SKM-1 (cell line): ENCODE data around the gene LTBP1.
"Not testable (repeated sequence)": the region's sequence is repeated elsewhere in the genome, so short reads cannot be mapped to it uniquely, and the experiment has no call there.

ENCODE experiments used
- DNase-seq: peaks from one replicate; lab custom pipeline; 2025; ENCODE audit not compliant: unreplicated experiment; lab: John Stamatoyannopoulos, UW

Gene LTBP1

GRCh38 chr2:33215983-33216382 is 269.2 kb downstream of the LTBP1 start:
- no peak for DNase-seq

DNA sequence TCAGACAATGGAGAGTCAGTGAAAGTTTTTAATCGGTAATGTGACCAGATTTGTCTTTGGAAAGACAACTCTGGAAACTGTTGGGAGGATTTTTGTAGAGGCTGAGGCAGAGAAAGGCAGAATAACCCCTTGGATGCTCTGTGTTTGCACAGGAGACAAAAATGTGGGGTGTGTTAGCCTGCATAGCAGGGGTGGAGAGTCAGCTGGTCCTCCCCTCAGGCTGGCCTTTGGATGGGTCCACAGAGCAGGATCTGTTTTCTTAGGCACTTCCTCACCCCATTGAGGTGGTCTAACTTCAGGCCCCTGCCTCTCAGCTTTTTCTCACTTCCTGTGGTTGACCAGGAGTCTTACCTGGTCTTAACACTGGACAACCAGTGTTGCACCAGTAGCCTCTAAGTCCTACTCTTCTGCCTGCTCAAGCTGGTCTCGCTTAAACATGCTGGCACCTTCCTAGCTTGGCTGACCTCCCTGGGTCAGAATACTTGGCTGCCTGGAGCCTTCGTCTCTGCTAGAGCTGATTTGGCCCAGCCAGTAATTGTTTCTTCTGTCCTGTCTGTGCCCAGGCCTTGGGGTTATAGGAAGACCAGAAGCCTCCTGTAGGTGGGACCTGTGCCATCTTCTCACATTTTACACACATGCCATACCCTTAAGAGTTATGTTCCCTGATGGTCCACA is 269.9 kb downstream of the LTBP1 start:
- DNase-seq, result no peak

DNA sequence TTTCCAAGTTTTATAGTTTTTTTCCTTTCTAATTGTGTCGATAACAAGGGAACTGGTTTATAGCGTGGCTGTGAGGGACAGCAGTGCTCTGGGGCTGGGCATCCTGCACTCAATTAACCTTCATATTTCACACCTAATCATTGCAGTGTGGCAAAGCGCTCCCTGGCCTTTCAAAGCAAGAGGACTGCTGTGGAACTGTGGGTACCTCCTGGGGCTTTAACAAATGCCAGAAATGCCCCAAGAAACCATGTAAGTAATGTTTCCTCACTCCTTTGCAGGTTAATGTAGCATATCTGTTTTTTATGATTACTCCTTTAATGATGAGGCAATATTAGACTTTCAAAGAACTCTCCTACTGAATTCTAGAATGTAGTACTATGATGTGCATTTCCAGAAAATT is 270.7 kb downstream of the LTBP1 start:
- DNase-seq, result no peak

DNA sequence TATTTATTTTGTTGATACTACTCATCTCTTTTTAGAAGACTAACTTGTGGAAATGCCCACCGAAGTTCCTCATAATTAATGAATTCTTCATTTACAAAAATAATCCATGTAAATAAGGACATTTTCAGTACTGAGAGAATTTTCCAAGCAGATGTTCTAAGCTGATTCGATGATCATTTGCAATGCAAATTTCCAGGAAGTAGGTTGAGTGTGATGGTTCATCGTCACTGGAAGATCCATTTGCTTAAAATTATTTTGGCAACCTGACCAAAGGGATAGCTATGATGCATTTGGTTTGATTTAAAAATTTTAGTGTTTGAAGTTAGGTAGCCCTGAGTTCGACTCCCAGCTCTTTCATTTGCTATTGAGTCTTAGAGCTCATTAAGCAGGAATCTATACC is 272.4 kb downstream of the LTBP1 start:
- DNase-seq, result no peak

DNA sequence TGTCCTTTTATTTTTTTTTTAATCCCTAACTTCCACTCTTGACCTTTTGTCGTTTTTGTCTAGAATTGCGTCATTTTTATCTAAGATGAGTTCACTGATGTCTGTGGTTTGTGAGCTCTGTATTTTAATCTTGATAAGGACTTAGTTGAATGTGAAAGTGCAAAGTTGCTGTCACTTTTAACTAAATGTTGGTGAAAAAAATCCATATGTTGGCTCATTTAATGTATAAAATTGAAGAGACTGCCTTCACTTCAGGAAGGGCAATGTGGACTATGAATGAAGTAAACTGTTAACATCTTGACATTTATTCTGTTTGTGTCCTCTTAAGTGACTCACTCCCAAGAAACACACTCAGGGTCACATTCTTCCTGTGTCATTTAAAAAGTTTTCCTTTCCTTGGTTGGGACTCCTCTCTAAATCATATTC is 273.1 kb downstream of the LTBP1 start:
- no peak for DNase-seq

GRCh38 chr2:33220533-33220932 is 273.8 kb downstream of the LTBP1 start:
- DNase-seq, result no peak

DNA sequence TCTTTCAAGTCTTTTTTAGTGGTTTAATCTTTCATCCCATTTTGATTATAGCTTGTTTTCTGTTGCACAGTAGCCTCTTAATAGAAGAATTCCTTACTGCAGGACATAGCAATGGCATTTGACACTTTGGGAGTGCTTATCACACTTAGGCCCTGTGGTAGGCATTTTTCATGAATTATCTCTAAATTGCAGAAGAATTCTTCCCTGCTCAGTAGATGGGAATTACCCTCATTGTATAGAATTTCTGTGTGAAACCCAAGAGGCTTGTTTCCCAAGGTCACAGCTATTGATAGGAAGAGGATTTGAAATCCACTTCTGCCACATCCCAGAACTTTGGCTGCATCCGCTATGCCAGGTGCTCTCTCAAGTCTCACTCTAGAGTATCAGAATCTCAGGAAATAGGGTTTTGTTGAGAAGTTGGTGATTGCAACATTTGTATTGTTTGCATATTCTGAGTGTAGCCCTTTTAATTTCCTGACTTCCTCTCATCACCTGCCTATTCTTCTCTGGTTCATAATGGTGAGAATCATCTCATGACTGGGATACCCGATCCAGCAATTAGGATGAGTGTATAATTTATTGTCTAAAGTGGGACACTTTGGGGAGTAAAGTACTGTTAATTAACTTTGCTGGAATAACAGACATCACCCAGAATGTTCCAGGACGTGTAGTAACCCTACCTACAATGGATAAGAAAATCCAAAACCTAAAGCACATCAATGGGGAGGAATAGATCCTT is 274.5 kb downstream of the LTBP1 start:
- DNase-seq, result no peak

GRCh38 chr2:33222309-33222708 is 275.6 kb downstream of the LTBP1 start:
- DNase-seq, result no peak

DNA sequence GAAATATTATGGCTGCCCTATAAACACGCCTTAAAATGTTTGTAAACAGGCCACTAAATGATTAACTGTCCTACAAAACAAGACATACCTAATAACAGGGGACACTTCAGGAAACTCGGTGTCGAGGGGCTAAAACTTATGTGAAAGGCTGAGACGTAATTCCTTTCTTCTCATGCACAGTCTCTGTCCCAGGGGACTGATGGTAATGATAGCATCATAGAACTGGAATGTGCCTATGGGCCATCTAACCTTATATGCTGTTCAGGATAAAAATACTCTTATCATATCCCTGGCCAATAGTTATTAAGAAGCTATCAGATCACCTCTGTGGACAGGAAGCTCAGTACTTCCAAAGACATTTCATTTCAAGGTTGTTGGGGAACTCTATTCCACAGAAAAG is 277.1 kb downstream of the LTBP1 start:
- DNase-seq, result no peak

DNA sequence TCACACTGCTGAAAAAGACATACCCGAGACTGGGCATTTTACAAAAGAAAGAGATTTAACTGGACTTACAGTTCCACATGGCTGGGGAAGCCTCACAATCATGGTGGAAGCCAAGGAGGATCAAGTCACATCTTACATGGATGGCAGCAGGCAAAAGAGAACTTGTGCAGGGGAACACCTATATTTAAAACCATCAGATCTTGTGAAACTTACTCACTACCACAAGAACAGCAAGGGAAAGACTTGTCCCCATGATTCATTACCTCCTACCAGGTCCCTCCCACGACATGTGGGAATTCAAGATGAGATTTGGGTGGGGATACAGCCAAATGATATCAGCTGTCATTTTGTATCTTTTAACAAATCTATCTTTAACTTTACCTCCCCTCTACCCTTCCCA is 278.6 kb downstream of the LTBP1 start:
- DNase-seq, result no peak

- no peak for DNase-seq
Observed at GRCh38 chr2:33226546-33226945, 279.8 kb downstream of the LTBP1 start.

DNA sequence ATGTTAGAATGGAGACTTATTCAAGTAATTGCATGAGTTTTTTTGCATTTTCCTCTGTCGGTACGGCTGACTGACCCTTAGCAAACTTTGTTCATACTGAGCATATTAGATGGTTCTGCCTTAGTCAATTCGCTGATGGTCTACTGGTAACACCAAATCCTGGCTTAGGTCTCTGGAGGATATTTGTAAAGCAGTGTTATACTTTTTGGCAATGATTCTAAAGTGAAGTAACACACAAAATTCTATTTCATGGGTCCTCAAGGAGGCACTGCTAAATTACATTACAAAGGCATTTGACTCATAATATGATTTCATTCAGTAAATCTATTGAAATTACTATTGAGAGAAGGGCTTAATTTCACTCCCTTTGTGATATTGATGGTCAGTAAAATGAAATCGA is 282.9 kb downstream of the LTBP1 start:
- no peak for DNase-seq

DNA sequence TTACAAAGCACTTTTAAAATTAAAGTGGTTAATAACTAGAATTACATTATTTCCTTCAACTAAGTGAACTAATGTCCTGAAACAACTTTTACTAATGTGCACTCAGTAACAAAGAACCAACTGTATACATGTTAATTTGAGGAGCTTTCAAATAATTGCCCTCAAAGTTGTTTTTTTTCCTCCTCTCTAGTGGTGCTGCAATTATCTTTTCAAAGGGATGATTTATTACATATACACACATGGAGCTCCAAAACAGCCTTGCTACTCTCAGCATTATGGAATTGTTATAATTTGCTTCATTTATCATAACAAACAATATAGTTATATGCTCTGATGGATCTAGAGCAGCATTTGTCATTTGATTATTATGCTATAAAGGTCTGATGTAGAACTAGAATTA is 283.4 kb downstream of the LTBP1 start:
- DNase-seq, result no peak

DNA sequence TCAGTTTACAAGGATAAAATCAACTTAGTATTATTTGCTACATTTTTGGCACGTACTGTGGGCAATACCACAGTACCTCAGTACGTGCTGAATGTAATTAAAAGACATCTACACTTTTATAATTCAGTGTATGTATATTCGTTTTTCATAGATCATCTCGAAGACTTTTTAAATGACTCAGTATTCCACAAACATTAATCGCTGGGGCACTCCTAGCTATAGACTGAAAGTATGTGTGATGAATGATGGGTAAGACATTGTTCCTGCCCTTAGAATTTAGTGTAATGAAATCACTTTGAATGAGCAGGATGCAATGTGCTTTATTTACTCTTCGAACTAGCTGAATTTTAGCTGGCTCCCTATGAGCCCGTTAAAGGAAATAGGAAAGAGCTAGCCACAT is 284.1 kb downstream of the LTBP1 start:
- no peak for DNase-seq

DNA sequence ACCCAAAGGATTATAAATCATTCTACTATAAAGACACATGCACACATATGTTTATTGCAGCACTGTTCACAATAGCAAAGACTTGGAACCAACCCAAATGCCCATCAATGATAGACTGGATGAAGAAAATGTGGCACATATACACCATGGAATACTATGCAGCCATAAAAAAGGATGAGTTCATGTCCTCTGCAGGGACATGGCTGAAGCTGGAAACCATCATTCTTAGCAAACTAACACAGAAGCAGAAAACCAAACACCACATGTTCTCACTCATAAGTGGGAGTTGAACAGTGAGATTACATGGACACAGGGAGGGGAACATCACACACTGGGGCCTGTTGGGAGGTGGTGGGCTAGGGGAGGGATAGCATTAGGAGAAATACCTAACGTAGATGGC is 288.8 kb downstream of the LTBP1 start:
- DNase-seq, result not testable (repeated sequence)

DNA sequence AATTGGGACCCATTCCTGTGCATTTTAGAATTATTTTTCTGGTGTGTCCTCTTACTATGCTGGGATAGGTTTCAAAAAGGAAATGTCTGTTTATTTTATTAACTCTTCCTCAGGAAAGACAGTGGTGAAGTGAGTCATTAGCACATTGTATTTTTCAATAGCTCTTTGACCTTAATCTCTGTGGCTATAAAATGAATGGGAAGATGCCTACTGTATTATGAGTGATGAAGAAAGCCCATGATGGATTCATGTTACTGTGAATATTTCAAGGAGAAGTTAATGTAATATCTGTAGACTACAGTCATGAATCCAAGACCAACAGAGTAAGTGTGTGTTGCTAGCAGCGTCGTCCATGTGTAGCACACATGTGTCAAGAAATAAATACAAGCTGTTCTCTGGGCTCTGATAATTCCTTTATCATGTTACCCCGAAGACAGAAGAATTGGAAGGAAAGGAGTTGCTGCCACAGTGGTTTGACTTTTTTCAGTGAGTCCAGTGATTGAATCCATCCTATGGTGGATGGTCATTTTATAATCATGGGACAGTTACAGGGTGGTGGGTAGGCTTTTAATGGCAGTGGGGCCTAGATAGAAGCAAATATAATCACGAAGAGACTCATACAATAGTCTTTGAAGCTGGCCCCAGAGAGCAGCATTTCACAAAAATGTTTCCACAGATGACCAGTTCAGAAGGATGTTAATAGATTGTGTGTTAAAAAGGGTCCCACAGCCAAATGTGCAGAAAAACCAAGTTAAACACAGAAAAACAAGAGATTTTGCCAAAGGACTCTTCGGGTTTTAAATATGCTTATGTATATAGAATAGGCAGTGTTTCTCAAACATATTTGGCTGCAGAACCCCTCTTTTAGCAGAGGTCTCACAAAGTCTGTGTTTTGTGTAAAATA is 290.0 kb downstream of the LTBP1 start:
- no peak for DNase-seq

DNA sequence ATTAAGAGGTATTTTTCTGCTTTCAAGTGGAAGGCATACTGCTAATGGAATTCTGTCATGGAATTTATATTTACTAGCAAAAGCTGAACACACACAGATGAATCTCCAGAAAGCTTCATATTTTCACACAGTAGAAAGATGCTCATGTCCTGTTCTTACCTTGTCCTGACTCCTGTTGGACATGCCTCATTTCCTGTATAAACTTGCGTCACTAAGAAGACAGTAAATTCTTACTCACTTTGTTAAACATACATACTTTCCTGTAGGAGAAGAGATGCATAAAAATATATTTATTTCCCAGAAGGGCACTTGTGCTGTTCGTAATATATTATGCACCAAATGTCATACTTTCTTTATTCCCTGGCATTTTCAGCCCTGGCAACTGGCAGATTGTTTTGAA is 291.4 kb downstream of the LTBP1 start:
- DNase-seq, result no peak

DNA sequence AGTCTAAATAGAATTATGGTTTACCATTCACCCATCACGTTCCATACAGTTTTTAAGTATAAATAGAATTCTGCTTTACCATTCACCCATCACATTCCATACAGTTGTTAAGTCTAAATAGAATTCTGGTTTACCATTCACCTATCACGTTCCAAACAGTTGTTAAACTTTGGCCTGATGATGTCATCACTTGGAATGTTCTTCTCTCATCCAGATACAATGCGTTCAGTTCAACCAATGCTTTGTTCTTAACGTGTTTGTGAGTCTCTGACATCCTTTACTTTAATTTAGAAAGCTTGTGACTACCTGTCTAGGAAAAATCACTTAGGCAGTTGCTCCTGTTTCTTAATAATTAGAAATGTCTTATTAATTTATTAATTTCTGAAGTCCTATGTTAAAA is 293.4 kb downstream of the LTBP1 start:
- DNase-seq, result no peak

- DNase-seq, result no peak
Observed at GRCh38 chr2:33241072-33241471, 294.3 kb downstream of the LTBP1 start.

- no peak for DNase-seq
Observed at GRCh38 chr2:33241581-33241980, 294.8 kb downstream of the LTBP1 start.

GRCh38 chr2:33242845-33243244 is 296.1 kb downstream of the LTBP1 start:
- no peak for DNase-seq

DNA sequence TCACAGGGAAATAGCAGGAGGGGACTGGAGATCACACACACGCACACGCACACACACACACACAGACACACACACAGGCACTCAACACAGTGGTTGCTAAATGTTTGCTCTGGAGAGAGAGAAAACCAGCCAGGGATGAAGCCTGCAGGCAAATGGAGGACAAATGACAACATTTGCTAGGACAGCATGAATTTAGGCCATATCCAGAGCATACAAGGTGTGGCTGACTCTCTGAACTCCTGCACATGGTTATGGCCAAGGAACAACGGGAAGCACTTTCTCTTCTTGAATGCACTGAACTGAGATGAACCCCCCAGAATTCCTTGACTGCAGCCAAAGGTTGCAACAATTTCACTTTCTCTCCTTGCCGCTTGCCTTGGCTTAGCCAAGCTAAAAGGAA is 299.7 kb downstream of the LTBP1 start:
- DNase-seq, result no peak
